Neuronal stem cell (in vitro differentiated cells): ENCODE measurements around the gene OBSCN.

ENCODE experiments used
- DNase-seq: peaks from one replicate; pipeline ENCODE4 v3.0.0-alpha.2; 2013; ENCODE audit warnings: low spot score
- H2AFZ ChIP-seq: one replicate; pipeline ENCODE4 v1.6.1; 2013; ENCODE audit warnings: mild to moderate bottlenecking, low read length, inconsistent platforms
- H2AK5ac ChIP-seq: 2 replicates; pipeline ENCODE4 v1.6.1; 2013; ENCODE audit warnings: low read depth, mild to moderate bottlenecking, inconsistent platforms, low read length, moderate library complexity, mixed read lengths
- H2BK120ac ChIP-seq: 2 replicates; pipeline ENCODE4 v1.6.1; 2013; ENCODE audit warnings: low read depth, mild to moderate bottlenecking, inconsistent platforms, low read length, moderate library complexity, mixed read lengths
- H2BK12ac ChIP-seq: one replicate; pipeline ENCODE4 v1.6.1; 2013; ENCODE audit warnings: low read length, inconsistent platforms
- H2BK15ac ChIP-seq: 2 replicates; pipeline ENCODE4 v1.6.1; 2013; ENCODE audit warnings: mild to moderate bottlenecking, low read length, inconsistent platforms, mixed read lengths
- H2BK5ac ChIP-seq: one replicate; pipeline ENCODE4 v1.6.1; 2013; ENCODE audit warnings: inconsistent platforms, mild to moderate bottlenecking, low read length, moderate library complexity
- H3K14ac ChIP-seq: one replicate; pipeline ENCODE4 v1.6.1; 2013; ENCODE audit warnings: low read length, inconsistent platforms
- H3K18ac ChIP-seq: 2 replicates; pipeline ENCODE4 v1.6.1; 2013; ENCODE audit warnings: low read length, inconsistent platforms
- H3K23ac ChIP-seq: 2 replicates; pipeline ENCODE4 v1.6.1; 2013; ENCODE audit warnings: low read depth, mild to moderate bottlenecking, mixed read lengths, low read length, inconsistent platforms; ENCODE audit not compliant: poor library complexity
- H3K27ac ChIP-seq: replicated peaks from 3 replicates; pipeline ENCODE4 v1.5.1; 2013; ENCODE audit warnings: low read length, inconsistent platforms
- H3K27me3 ChIP-seq, 3 experiments: 2 replicates each; pipeline ENCODE4 v1.6.1; 2013; ENCODE audit warnings: low read length in 3 of 3, mild to moderate bottlenecking in 2 of 3, inconsistent platforms in 1 of 3, low read depth in 1 of 3, mixed read lengths in 1 of 3, moderate library complexity in 1 of 3; ENCODE audit not compliant: control insufficient read depth in 3 of 3, insufficient read depth in 3 of 3
- H3K36me3 ChIP-seq, 2 donors: replicated peaks in 1 of 2; 2 replicates each; pipeline ENCODE4 v1.6.1; 2013; ENCODE audit warnings: low read length in 2 of 2; ENCODE audit not compliant: control insufficient read depth in 2 of 2, insufficient read depth in 2 of 2
- H3K4ac ChIP-seq: 2 replicates; pipeline ENCODE4 v1.6.1; 2013; ENCODE audit warnings: inconsistent platforms, mild to moderate bottlenecking, low read length, moderate library complexity
- H3K4me1 ChIP-seq, 2 donors: 1 replicate in 1 of 2; 2 replicates in 1 of 2; pipeline ENCODE4 v1.6.1; 2013; ENCODE audit warnings: low read length in 2 of 2, low read depth in 1 of 2; ENCODE audit not compliant: control insufficient read depth in 2 of 2, insufficient read depth in 1 of 2
- H3K4me2 ChIP-seq: one replicate; pipeline ENCODE4 v1.6.1; 2013; ENCODE audit warnings: mild to moderate bottlenecking, low read length, inconsistent platforms; ENCODE audit not compliant: insufficient read depth, poor library complexity, severe bottlenecking
- H3K4me3 ChIP-seq, 2 donors: 2 replicates each; pipeline ENCODE4 v1.5.1; 2013; ENCODE audit warnings: low read length in 2 of 2, mild to moderate bottlenecking in 2 of 2, inconsistent platforms in 1 of 2, moderate library complexity in 1 of 2
- H3K79me1 ChIP-seq: one replicate; pipeline ENCODE4 v1.6.1; 2013; ENCODE audit warnings: low read depth, mild to moderate bottlenecking, inconsistent platforms, low read length, moderate library complexity
- H3K9ac ChIP-seq: one replicate; pipeline ENCODE4 v1.6.1; 2013; ENCODE audit warnings: mild to moderate bottlenecking, low read depth, low read length, inconsistent platforms; ENCODE audit not compliant: poor library complexity
- H3K9me3 ChIP-seq, 2 donors: replicated peaks in 1 of 2; 2 replicates each; pipeline versions ENCODE3 to v1.6.1; 2013; ENCODE audit warnings: low read length in 2 of 2, mild to moderate bottlenecking in 2 of 2, inconsistent platforms in 1 of 2, low read depth in 1 of 2, mixed read lengths in 1 of 2, moderate library complexity in 1 of 2; ENCODE audit not compliant: control insufficient read depth in 2 of 2, insufficient read depth in 1 of 2
- H4K8ac ChIP-seq: one replicate; pipeline ENCODE4 v1.6.1; 2013; ENCODE audit warnings: low read depth, mild to moderate bottlenecking, inconsistent platforms, low read length, moderate library complexity
- H4K91ac ChIP-seq: one replicate; pipeline ENCODE4 v1.6.1; 2013; ENCODE audit warnings: low read length, low read depth, mild to moderate bottlenecking, inconsistent platforms; ENCODE audit not compliant: poor library complexity
- WGBS, 2 donors: extraction: QIAGEN DNeasy Blood & Tissue Kit; methylation state at CpG; one replicate each; pipeline ENCODE4 v1.1.7; 2013; ENCODE audit warnings: missing lambda C conversion rate in 2 of 2, mixed read lengths in 1 of 2; ENCODE audit not compliant: insufficient read length in 2 of 2, insufficient replicate concordance in 1 of 2; ENCODE audit errors: extremely low coverage in 2 of 2; 5-methylcytosine and 5-hydroxymethylcytosine counted together

Gene OBSCN

DNA sequence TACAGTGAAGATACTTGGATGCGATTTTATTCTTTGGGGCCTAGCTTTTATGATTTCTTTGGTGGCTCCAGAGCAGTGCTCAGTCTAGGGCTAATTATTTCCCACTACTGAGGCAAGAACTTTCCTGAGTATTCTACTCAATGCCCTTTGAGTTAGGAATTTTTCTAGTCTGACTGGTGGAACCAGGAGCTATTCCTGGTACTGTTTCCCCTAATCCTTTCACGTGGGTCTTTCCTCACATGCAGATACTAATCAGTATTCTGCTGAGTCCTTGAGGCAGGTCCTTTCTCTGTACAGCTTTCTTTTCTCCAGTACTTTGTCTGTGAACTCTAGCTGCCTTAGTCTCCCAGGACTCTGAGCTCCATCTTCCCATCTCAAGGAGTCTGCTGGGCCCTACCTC lies 122.0 kb downstream of the OBSCN start:
- Histone ChIP-seq H2BK120ac (no peak overlapping the region), H2AFZ (no peak overlapping the region), H3K9ac (no peak overlapping the region), H2BK12ac (no peak overlapping the region), H2AK5ac (no peak overlapping the region), H3K4me1 (no peaks in the 10 kb centered on the region), H3K9me3 (peaks cover 0 to under 1% of the 10 kb centered on the region in 2 donors), H3K4me3 (no peak overlapping the region), H3K36me3 (peaks cover 0 to 6% of the 10 kb centered on the region in 2 donors), H3K4me2 (no peak overlapping the region), H3K4ac (no peak overlapping the region), H3K14ac (no peak overlapping the region), H3K18ac (no peak overlapping the region), H4K91ac (no peak overlapping the region), H4K8ac (no peak overlapping the region), H3K27me3 (no peaks in the 10 kb centered on the region), H3K79me1 (no peaks in the 10 kb centered on the region), H2BK15ac (no peak overlapping the region), H2BK5ac (no peak overlapping the region), H3K23ac (no peak overlapping the region), H3K27ac (no peak overlapping the region)
- DNase-seq: no peak
- WGBS, 2 donors: no CpG with 5 or more reads among the region's 2 CpGs

DNA sequence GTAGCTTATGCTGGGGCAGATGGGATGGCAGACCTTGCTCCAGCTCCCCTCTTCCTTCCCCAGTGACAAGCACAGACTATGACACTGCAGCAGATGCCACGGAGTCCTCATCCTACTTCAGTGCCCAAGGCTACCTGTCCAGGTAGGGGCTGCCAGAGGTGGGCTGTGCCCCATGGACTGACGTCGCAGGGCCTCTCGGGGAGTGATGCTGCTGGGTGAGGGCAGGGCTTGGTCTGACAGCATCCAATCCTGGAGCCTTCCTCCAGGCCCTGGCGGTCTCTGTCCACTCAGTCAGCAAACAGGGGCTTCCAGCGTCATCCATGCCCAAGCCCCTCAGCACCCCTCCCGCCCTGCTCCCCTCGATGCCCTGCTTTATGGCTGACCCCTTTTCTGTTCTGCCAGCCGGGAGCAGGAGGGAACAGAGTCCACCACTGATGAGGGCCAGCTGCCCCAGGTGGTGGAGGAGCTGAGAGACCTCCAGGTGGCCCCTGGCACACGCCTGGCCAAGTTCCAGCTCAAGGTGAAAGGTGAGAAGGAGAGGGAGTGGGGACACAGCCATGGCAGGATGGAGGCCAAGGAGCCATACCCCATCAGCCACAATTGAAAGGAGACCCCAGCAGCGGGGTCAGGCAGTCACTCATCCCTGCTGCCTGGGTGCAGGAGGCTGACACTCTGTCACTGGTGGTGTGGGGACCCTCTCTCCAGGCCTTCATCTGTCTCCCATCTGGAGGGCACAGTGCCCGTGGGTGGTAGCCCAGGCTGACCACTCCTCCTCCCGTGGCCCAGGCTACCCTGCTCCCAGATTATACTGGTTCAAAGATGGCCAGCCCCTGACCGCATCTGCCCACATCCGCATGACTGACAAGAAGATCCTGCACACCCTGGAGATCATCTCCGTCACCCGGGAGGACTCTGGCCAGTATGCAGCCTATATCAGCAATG lies 125.2 kb downstream of the OBSCN start:
- H3K4me1 ChIP-seq: no peaks in the 10 kb centered on the region
- no peak overlapping the region for H3K4me2 ChIP-seq
- no peak overlapping the region for H4K91ac ChIP-seq
- no peak for DNase-seq
- peak overlapping the region; percentile 22 for H2BK5ac ChIP-seq
- H3K14ac ChIP-seq: peak overlapping the region; percentile 56
- H2AK5ac ChIP-seq: no peak overlapping the region
- H3K4me3 ChIP-seq: peak overlapping the region in 1 of 2 donors; percentile 58
- H3K79me1 ChIP-seq: no peaks in the 10 kb centered on the region
- no peaks in the 10 kb centered on the region for H3K27me3 ChIP-seq
- H3K36me3 ChIP-seq: peaks cover 0 to 7% of the 10 kb centered on the region in 2 donors
- H2BK120ac ChIP-seq: no peak overlapping the region
- no peak overlapping the region for H2BK12ac ChIP-seq
- no peak overlapping the region for H2BK15ac ChIP-seq
- H3K23ac ChIP-seq: peak overlapping the region; percentile 89
- H3K9me3 ChIP-seq: no peaks in the 10 kb centered on the region
- H3K18ac ChIP-seq: no peak overlapping the region
- no peak overlapping the region for H3K27ac ChIP-seq
- H4K8ac ChIP-seq: no peak overlapping the region
- H2AFZ ChIP-seq: no peak overlapping the region
- H3K9ac ChIP-seq: peak overlapping the region; percentile 30
- WGBS, 2 donors: no CpG with 5 or more reads among the region's 17 CpGs
- H3K4ac ChIP-seq: no peak overlapping the region

DNA sequence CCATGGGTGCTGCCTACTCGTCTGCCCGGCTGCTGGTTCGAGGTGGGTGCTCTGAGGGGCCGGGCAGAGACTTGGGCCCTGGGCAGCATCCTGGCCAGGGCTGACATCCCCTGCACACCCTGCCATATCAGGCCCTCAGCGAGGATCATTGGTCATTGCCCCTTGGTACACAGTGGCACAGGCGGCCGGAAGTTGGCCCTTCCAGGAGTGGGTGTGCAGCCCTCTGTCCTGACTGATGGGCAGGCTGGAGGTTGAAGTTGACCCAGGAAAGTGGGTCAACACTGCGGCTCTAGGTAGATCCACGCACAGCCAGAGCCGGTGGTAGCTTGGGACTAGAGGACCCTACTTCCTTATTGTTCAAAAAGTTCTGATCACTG lies 125.9 kb downstream of the OBSCN start:
- no peaks in the 10 kb centered on the region for H3K27me3 ChIP-seq
- H3K9ac ChIP-seq: no peak overlapping the region
- H2BK5ac ChIP-seq: peak overlapping the region; percentile 22
- H2AK5ac ChIP-seq: no peak overlapping the region
- no peaks in the 10 kb centered on the region for H3K9me3 ChIP-seq
- no peak overlapping the region for H2BK120ac ChIP-seq
- DNase-seq: no peak
- H3K23ac ChIP-seq: no peak overlapping the region
- no peak overlapping the region for H4K8ac ChIP-seq
- H3K4me1 ChIP-seq: no peaks in the 10 kb centered on the region
- H4K91ac ChIP-seq: no peak overlapping the region
- peaks cover 0 to 11% of the 10 kb centered on the region in 2 donors for H3K36me3 ChIP-seq
- peak overlapping the region; percentile 56 for H3K14ac ChIP-seq
- no peak overlapping the region for H3K27ac ChIP-seq
- no peak overlapping the region for H3K18ac ChIP-seq
- no peak overlapping the region for H3K4me3 ChIP-seq
- no peaks in the 10 kb centered on the region for H3K79me1 ChIP-seq
- no peak overlapping the region for H3K4me2 ChIP-seq
- no peak overlapping the region for H2AFZ ChIP-seq
- no CpG with 5 or more reads among the region's 10 CpGs for WGBS, 2 donors
- no peak overlapping the region for H3K4ac ChIP-seq
- no peak overlapping the region for H2BK15ac ChIP-seq
- no peak overlapping the region for H2BK12ac ChIP-seq

DNA sequence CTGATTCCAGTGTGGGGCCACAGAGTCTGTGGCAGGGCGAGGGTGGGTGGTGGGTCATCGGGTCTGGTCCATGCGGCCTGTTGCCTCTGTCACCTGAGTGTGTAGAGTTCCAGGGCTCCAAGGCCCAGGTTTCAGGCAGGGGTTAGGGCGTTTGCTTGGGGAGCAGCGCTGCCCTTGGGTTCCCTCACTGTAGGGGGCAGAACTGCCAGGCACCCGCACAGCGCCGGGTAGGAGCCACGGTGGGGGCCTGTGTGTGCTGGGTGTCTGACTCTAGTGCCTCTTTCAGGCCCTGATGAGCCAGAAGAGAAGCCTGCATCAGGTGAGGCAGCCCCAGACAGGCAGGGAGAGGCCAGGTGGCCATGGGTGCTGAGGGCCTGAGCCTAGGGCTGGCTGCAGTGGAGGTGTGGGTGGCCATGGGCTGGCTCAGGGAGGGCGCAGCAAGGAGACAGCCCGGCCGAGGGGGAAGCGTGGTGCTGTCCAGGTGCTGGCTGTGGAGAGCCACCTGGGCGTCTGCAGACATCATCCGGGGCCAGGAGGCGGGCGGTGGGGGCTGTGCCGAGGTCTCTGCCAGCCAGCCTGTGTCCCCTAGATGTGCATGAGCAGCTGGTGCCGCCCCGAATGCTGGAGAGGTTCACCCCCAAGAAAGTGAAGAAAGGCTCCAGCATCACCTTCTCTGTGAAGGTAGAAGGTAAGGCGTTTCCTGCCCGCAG lies 126.5 kb downstream of the OBSCN start:
- Histone ChIP-seq H3K79me1 (no peaks in the 10 kb centered on the region), H3K23ac (no peak overlapping the region), H3K4ac (no peak overlapping the region), H3K14ac (no peak overlapping the region), H4K91ac (no peak overlapping the region), H3K9ac (peak overlapping the region; percentile 44), H2BK120ac (no peak overlapping the region), H3K36me3 (peaks cover 0 to 16% of the 10 kb centered on the region in 2 donors), H3K27me3 (peaks cover 0 to 3% (median 0%) of the 10 kb centered on the region in 3 experiments), H2AK5ac (no peak overlapping the region), H3K9me3 (peaks cover 0 to 3% of the 10 kb centered on the region in 2 donors), H4K8ac (no peak overlapping the region), H2BK15ac (no peak overlapping the region), H3K27ac (no peak overlapping the region), H2BK12ac (no peak overlapping the region), H3K4me2 (no peak overlapping the region), H3K4me3 (no peak overlapping the region), H2AFZ (no peak overlapping the region), H3K4me1 (no peaks in the 10 kb centered on the region), H2BK5ac (no peak overlapping the region), H3K18ac (no peak overlapping the region)
- no peak for DNase-seq
- no CpG with 5 or more reads among the region's 22 CpGs for WGBS, 2 donors
